Stimulated activated CD8-positive, alpha-beta memory T cell treated with anti-CD3 and anti-CD28 coated beads, Interleukin-2, amount 100 ng/mL, for 48 hours (primary cell): ENCODE measurements around the gene NOX1.

Experiments used
- DNase-seq, 2 donors: peaks; one replicate each; pipeline ENCODE4 v3.0.0-alpha.2; 2020; ENCODE audit warnings: low read depth in 2 of 2

NOX1 gene

GRCh38 chrX:100874325-100874724 lies at the start of gene NOX1:
TSS of gene NOX1 (minus strand) at chrX:100874359. CDS start at chrX:100874139, 220 bp downstream.
- no peak for DNase-seq

- no peak for DNase-seq
Observed at GRCh38 chrX:100915562-100915961, 41.4 kb upstream of the NOX1 start.

GRCh38 chrX:100913111-100913510 lies 39.0 kb upstream of the NOX1 start:
- DNase-seq, result no peak

GRCh38 chrX:100911731-100912130 lies 37.6 kb upstream of the NOX1 start:
- no peak for DNase-seq

GRCh38 chrX:100905620-100906019 lies 31.5 kb upstream of the NOX1 start:
- DNase-seq, result no peak

GRCh38 chrX:100904433-100904832 lies 30.3 kb upstream of the NOX1 start:
- DNase-seq, result no peak

- no peak for DNase-seq
Observed at GRCh38 chrX:100895365-100896075, 21.4 kb upstream of the NOX1 start.

GRCh38 chrX:100883654-100884053 lies 9.5 kb upstream of the NOX1 start:
- no peak for DNase-seq

GRCh38 chrX:100880368-100880767 lies 6.2 kb upstream of the NOX1 start:
- no peak for DNase-seq

- DNase-seq, result no peak
Observed at GRCh38 chrX:100871594-100872560, 2.3 kb downstream of the NOX1 start.

GRCh38 chrX:100870527-100870926 lies 3.6 kb downstream of the NOX1 start:
- DNase-seq, result no peak

- no peak for DNase-seq
Observed at GRCh38 chrX:100868273-100868672, 5.9 kb downstream of the NOX1 start.

GRCh38 chrX:100864657-100865391 lies 9.3 kb downstream of the NOX1 start:
- DNase-seq, result no peak

- no peak for DNase-seq
Observed at GRCh38 chrX:100863326-100863864, 10.8 kb downstream of the NOX1 start.

GRCh38 chrX:100852810-100853209 lies 21.3 kb downstream of the NOX1 start:
- no peak for DNase-seq

GRCh38 chrX:100850317-100850716 lies 23.8 kb downstream of the NOX1 start:
- DNase-seq, result no peak

- DNase-seq, result no peak
Observed at GRCh38 chrX:100831219-100831946, 42.8 kb downstream of the NOX1 start.

- DNase-seq, result no peak
Observed at GRCh38 chrX:100830547-100830946, 43.6 kb downstream of the NOX1 start.

GRCh38 chrX:100830143-100830542 lies 44.0 kb downstream of the NOX1 start:
- DNase-seq, result no peak

- no peak for DNase-seq
Observed at GRCh38 chrX:100829730-100830129, 44.4 kb downstream of the NOX1 start.
